ENCODE results near the gene AGTRAP. TPM values are rescaled to one million over a fixed set of nuclear protein-coding genes. Genes with fewer than 3 reads are reported as not detected.
A peak's percentile ranks its signal among the peaks of the same experiment; 100 is the strongest.

AGTRAP gene, protein sequence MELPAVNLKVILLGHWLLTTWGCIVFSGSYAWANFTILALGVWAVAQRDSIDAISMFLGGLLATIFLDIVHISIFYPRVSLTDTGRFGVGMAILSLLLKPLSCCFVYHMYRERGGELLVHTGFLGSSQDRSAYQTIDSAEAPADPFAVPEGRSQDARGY
- polyA plus RNA-seq (ENCODE audit: insufficient read length in 3 of 3) = 10 to 100 TPM; 36.4 to 42.5 (median 36.6) TPM

GRCh38 chr1:11735854-11736745 is at the start of gene AGTRAP:
Gene AGTRAP, plus strand, starts transcription at chr1:11736136. Its CDS starts 73 bp downstream, at chr1:11736209.
- peak in 2 of 3 donors; percentile 82 to 87 for DNase-seq (ENCODE audit: low read depth in 3 of 3, low spot score in 2 of 3)

DNA sequence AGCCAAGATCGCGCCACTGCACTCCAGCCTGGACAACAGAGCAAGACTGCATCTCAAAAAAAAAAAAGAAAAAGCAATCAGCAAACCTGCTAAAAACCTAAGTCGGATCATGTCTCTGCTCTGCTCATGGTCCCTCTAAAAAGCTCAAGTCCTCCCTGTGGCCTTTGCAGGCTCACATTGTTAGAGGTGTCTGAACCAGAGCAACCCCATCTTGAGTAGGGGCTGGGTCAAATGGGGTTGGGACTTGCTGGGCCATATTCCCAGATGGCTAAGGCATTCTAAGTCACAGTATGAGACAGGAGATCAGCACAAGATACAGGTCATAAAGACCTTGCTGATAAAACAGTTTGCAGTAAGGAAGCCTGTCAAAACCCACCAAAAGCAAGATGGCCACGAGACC is 47.4 kb upstream of the AGTRAP start:
- DNase-seq (ENCODE audit: low read depth in 3 of 3, low spot score in 2 of 3) = no peak

GRCh38 chr1:11690397-11691301 is 45.3 kb upstream of the AGTRAP start:
- DNase-seq (ENCODE audit: low read depth in 3 of 3, low spot score in 2 of 3) = peak in 1 of 3 donors; percentile 52

- no peak for DNase-seq (ENCODE audit: low read depth in 3 of 3, low spot score in 2 of 3)
These were observed 44.5 kb upstream of the AGTRAP start, which contains the start of gene DRAXIN for GRCh38 chr1:11691302-11691914. Gene DRAXIN, plus strand, starts transcription at chr1:11691710. Its CDS starts 14,549 bp downstream, at chr1:11706259.

DNA sequence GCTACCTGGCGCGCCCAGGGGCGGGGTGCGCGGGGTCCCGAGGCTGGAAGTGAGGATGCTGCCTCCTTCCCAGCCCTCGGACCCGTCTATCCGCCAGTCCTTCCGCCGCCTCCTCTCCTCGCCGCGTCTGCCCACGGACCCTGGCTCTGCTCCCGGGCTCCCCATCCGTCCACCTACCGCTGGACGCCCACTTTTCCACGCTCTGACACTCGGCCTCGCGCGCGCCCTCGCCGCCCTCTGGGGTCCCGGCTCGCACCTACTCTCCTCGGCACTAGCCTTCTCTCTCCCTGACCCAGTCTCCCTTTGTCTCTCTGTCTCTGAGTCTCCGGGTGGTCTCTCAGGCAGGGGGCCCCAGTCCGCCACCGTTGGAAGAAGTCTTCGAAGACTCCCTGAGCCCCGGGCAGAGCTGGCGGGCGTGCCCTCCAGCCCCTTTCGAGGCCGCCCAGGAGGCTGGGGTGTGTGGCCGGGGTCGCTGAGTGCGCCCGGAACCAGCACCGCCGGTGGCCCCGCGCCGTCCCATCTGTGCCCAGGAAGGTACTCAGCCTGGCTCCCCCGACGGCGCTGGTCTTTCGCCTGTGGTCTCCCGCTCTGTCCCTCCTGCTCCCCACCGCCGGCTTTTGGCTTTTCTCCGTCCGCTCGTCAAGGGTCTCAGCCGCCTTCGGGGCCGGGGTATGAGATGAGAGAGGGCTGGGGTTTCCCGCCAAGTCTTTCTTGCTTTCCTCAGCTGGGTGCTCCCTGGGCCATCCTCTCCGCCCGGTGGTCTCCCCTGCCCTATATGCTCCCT is 43.8 kb upstream of the AGTRAP start:
- DNase-seq (ENCODE audit: low read depth in 3 of 3, low spot score in 2 of 3) = no peak

- DNase-seq (ENCODE audit: low read depth in 3 of 3, low spot score in 2 of 3) = no peak
These were observed 42.8 kb upstream of the AGTRAP start for GRCh38 chr1:11693024-11693590.

DNA sequence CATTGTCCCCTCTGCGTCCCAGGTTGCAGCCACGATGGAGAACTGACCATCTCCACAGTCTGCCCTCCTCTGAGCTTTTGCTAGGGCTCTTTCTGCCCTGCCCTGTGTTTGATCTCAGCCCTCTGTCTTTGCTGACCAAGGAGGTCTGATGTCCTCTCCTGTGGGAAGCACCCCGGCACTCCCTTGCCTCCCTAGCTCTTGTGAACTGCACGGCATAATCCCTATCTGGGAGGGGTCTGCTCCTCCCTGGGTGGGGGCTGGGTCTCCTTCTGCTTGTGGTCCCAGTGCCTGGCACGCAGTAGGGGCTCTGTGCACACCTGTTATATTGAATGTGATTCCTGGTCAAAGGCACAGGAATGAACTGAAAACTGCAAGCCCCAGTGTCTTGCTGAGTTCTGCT is 42.0 kb upstream of the AGTRAP start:
- no peak for DNase-seq (ENCODE audit: low read depth in 3 of 3, low spot score in 2 of 3)

GRCh38 chr1:11695861-11696260 is 40.1 kb upstream of the AGTRAP start:
- DNase-seq (ENCODE audit: low read depth in 3 of 3, low spot score in 2 of 3) = no peak

DNA sequence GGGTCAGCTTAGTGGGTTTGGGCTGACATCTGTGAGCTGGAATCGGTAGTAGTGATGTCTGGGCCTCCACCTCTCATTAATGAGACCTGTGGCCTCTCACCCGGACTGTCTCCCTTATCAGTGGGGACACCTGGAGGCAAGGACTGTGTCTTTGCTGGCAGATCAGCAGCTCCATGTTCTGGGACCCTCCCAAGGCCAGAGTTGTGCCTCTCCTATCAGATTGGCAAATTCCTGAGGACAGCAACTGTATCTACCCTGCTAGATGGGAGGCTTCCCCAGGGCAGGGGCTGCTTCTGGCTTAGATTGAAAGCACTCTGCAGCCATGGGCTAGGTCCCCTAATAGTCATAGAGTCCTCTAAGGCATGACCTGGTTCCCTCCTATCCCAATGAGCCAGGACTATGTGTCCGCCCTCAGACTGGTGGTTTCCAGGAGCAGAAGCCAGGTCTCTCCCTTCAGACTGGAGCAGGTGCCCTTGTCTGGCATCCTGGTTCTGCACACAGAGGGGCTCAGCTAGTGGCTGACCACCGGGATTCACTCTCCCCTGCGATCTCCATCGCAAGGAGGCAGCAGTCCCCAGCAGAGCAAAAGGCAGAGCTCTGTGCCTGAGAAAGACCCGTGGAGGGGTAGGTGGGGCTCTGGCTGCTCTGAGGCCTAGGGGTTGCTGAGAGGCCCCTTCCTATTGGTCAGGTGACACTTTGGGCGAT is 38.6 kb upstream of the AGTRAP start:
- DNase-seq (ENCODE audit: low read depth in 3 of 3, low spot score in 2 of 3) = no peak

DNA sequence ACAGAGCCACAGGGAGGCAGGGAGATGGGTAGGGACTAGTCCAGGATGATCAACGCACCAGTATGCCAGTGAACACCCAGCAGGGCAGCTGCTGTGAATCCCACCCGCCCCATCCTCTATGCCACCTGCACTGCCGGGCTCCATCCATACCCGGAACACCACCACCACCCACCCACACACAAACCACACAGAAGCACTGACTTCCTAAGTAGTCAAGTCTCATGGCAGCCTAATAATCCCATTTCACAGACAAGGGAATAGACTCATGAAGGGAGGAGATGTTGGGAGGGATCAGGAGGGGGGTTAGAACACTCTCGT is 38.1 kb upstream of the AGTRAP start:
- DNase-seq (ENCODE audit: low read depth in 3 of 3, low spot score in 2 of 3) = no peak

GRCh38 chr1:11700601-11701467 is 35.1 kb upstream of the AGTRAP start:
- no peak for DNase-seq (ENCODE audit: low read depth in 3 of 3, low spot score in 2 of 3)

DNA sequence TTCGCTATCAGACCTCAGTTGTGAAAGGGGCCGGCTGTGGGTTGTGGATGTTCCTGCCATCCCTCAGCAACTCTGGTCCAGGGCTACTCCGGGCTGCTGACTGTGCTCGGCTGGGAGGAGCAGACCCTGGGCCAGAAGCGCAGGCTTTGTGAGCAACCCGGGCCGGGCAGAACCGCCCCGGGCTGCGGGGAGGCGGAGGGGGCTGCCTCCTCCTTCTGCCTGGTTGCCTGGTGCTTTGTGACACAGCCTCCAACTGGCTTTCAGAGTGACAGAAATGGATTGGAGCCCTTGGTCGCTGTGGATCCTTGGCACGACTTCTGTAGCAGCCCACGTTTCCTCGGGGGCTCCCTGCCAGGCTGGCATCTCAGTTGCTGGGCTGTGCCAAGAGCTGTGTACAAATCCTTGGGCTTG is 34.4 kb upstream of the AGTRAP start:
- DNase-seq (ENCODE audit: low read depth in 3 of 3, low spot score in 2 of 3) = no peak

GRCh38 chr1:11701981-11702803 is 33.7 kb upstream of the AGTRAP start:
- no peak for DNase-seq (ENCODE audit: low read depth in 3 of 3, low spot score in 2 of 3)

DNA sequence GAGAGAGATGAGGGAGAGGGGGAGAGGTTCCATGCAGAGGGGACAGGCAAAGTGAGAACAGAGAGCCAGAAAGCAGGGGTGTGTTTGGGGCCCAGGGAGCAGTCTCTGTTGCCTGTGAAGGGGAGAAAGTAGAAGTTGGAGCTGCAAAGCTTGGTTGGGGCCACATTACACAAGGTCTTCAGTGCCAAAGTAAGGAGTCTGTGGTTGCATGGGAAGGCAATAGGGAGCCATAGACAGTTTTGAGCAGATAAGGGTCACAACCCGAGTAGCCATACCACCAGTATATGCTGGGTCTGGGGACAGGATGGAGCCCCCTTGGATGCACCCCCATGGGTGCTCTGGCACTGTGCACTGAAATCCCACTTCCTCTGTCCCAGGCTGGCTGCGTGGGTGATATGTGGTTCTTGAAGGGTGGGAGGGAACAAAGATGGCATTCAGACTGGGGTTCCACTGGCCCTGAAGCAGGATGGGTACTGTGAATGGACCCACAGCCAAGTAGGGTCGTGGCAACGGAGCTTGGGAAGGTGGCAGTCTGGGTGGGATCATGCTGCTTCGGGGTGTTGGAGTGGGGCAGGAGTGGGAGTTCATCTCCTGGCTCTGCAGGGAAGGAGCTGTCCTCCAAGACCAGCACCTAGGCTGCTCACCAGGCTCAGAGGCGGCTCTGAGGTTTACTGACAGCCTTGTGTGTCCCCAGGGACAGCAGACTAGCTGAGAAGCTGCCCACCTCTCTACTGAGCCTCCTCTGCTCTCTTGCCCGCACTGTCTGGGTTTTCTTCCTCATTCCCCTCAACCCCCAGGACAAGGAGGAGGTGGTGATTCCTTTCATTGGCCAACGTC is 32.4 kb upstream of the AGTRAP start:
- DNase-seq (ENCODE audit: low read depth in 3 of 3, low spot score in 2 of 3) = no peak

- no peak for DNase-seq (ENCODE audit: low read depth in 3 of 3, low spot score in 2 of 3)
These were observed 31.8 kb upstream of the AGTRAP start for GRCh38 chr1:11704194-11704529.

Data from right renal cortex interstitium (tissue), 3 donors.